SH-SY5Y (cell line): ENCODE results near the gene RBM39.

Experiments used
- GATA2 ChIP-seq: IDR thresholded peaks from 2 replicates; pipeline ENCODE4 v1.6.1; 2011; ENCODE audit warnings: mild to moderate bottlenecking, low read depth, low read length
- GATA3 ChIP-seq: IDR thresholded peaks from 2 replicates; pipeline ENCODE4 v1.6.1; 2011; ENCODE audit warnings: low read depth, mild to moderate bottlenecking, low read length, moderate library complexity

Gene RBM39

DNA sequence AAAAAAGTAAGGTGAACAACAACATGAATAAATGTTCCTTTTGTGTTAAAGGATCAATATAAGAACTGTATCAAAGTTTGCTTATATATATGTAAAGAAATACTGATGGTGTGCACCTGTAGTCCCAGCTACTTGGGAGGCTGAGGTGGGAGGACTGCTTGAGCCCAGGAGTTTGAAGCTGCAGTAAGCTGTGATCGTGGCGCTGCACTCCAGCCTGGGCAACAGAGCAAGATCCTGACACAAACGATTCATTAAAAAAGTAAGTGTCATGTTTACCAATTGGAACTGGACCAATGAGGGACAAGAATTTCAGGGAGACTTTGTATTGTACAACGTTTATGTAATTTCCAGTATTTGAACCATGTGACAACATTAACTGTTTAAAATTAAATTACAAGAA is 24.8 kb upstream of the RBM39 start:
- no peak for TF ChIP-seq GATA2
- no peak for TF ChIP-seq GATA3

DNA sequence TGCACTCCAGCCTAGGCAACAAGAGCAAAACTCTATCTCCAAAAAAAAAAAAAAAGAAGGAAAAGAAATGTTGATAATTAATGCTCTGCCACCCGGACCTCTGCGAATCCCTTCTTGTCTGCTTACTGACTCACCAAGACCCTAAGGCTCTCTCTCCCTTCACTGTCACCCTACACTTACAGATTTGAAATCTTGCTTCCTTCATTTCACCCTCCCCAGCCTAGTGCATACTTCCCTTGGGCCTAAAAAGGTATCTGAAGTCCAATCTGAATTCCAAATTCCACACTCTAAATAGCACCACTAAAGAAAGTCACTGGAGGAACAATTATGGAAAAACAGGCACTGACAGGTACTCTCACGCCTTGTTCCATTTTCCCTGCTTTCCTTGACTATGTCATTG is 20.4 kb upstream of the RBM39 start:
- TF ChIP-seq GATA2 = no peak
- no peak for TF ChIP-seq GATA3

DNA sequence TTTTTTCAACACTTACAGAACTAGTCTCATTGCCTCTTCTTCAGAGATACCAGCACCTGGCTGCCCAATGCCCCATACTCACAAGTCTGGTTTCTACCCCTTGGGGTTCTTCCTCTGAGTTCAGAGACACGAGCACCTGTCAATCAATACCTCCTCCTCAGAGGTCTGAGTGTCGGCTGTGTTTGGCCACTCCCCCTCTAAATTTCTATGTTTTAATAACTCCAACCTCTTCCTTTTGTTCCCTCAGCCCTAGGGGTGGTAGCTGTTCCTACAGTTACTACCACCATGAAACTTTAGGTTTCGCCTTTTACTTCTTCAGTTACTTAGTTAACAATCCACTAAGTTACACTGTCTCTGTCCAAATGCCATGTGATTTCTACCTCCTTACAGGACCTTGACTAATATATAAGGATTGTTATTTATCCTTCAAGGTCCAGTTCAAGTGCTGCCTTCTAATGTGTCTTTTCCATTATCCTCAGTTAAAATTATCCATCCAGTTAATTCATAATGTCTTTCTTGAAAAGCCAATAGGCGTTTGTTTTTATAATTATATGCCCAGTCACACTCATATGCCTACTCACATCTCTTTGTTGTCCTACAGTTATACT is 15.1 kb upstream of the RBM39 start:
- TF ChIP-seq GATA2 = no peak

DNA sequence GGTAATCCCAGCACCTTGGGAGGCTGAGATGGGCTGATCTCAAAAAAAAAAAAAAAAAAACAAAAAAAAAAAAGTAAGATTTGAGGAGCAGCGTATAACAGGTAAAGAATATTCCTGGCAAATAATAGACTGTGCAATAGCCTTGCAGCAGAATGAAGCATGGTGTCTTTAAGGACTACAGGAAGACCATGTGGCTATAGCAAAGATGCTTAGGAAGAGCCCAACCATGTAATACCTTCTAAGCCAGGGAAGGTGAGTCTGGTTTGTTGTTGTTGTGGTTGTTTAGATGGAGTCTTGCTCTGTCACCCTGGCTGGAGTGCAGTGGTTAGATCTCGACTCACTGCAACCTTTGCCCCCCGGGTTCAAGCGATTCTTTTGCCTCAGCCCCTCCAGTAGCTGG is 14.3 kb upstream of the RBM39 start:
- TF ChIP-seq GATA3 = no peak
- no peak for TF ChIP-seq GATA2

DNA sequence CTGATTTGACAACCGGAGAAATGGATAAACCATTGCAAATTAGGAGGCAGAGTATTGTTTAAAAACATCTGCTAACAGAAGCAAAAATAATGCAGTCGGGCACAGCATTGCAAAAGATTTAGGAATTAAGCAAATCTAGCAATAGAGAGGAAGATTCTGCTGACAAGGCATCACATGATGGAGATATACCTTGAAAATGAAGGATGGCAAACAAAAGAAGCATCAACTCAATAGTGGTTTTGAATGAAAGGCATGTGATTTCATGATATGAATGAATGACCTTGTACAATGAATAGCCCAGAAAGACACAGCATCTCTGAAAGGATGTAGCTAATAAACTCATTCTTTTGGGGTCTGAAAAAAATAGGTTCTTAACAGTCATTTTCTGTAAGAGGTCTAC is 8.6 kb upstream of the RBM39 start:
- TF ChIP-seq GATA2 (no peak), GATA3 (no peak)

DNA sequence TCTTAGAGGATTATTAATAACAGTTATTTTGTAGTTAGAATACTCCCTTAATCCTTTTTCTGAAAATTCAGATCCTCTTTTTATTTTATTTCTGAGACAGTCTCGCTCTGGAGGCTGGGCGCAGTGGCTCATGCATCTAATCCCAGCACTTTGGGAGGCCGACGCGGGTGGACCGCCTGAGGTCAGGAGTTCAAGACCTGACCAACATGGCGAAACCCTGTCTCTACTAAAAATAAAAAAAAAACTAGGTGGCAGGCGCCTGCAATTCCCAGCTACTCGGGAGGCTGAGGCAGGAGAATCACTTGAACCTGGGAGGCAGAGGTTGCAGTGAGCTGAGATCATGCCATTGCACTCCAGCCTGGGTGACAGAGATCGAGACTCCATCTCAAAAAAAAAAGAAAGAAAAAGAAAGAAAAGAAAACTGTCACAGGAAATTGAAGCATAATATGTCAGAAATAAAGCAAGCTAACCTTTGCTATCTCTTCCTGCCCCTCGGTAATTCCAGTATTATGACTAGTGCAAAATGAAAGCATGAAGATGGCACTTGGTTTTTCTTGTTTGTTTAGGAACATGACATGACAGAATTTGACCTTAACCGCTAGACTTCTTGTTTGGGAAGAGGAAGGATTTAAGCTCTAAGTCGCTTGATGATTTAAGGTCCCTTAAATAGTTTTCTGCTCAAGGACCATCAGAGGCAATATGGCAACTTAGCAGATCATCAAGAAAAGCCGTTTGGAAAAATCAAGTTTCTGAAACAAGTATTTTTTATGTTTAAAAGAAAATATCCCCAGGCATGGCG is 1.8 kb upstream of the RBM39 start:
- TF ChIP-seq GATA3 = no peak
- TF ChIP-seq GATA2 = no peak

DNA sequence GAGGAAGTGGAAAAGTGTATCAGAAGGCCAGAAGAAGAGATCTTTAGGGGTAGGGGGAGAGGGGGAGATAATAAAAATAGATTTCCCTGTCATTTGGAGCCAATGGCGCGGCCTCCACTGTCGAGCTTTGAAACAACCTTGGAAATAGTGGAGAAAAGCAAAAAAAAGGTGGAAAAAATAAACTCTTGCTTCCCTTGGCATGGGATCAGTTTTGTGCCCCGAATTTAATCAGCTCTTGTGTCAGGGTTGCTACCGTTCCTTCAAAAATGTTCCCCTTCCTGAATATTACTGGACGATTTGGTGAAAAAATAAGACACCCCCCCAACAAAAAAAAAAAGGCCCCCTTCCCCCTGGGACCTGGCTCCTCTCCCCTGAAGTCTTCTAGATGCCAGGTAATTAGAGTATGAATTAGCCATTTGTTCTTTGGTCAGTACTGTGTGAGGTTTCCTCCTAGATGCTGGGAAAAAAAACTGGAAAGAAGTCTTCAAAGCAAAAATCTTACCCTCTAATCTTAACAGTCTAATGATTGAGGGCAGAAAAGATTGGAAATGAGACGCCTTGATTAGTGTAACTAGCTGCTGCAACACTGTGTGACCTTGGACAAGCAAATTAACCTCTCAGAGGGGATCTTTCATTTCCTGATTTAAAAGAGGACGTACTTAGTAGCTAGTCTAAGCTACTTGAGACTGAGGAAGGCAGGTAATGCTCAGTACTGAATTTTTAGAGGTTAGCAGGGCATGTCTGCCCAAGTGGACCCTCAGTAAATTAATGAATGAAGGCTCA is 872 bp upstream of the RBM39 start:
- no peak for TF ChIP-seq GATA3
- TF ChIP-seq GATA2 = no peak

DNA sequence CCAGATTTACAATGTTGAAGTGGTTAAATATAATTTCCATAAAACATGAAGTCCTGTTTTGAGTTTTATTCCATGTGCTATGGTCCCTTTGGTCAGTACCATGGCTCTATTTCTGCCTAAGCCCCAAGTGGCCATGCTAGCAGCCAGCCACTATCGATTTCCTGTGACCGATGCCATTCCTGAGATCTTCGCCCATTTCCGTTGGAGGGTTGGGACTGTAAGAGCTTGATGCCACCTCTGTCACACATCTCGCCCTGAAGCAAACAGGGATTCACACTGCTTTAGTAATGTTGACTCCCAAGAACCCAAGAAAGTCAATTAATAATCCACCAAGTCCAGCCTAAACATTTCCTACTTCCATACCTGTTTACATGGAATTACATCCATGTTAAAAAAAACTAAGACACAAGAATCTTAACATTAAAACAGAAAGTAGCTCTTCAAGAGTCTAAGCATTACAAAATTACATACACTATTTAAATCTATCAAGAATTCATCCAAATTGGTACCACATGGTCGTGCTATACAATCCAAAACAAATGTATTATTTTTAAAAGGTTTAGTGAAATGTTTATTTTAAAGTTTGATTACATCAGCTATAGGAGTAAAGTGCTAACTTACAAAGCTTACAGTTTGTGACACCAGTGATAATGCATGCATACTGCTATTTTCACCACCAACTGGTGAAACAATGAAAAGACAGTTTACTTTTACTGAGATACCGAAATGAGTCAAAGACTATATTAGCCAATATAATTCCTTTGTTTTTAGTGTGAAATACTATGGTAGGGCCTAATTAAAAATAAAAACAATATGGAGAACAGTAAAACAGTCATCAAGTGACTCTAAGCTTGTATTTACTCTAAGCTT is 2.5 kb downstream of the RBM39 start:
- TF ChIP-seq GATA2 = no peak
- no peak for TF ChIP-seq GATA3

DNA sequence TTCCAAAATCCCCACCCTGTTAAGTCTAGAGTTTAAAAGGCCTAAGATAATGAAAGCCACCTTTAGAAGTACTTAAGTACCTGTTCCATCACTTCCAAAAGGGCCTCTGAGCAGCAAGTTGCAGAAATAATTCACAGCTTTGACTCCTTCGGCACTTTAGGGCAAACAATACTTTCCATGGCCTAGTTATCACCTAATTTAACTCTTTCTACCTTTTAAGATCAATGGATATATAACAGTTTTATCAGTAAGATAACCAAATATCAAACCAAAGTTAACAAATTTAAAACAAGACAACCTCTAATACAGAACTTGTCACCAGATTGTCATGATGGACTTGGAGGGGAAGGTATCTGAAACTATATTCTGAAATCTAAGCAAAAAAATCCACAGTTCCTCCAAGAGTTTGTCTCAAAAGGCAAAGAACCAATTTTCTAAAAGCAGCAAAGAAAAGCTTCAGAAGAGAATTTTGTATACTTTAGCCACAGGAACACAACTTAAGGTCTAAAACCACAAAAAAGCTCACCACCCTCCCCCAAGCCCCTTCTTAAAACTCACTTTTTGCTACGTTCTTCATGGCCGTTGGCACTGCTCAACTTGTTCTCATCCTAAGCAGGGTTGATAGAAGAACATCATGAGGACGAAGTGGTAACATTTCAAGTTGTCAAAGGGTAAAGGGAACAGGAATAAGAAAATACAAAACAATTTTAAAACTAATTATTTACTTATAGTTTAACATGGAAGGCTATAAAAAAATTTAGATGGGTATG is 3.5 kb downstream of the RBM39 start:
- TF ChIP-seq GATA2 = no peak
- TF ChIP-seq GATA3 = no peak

DNA sequence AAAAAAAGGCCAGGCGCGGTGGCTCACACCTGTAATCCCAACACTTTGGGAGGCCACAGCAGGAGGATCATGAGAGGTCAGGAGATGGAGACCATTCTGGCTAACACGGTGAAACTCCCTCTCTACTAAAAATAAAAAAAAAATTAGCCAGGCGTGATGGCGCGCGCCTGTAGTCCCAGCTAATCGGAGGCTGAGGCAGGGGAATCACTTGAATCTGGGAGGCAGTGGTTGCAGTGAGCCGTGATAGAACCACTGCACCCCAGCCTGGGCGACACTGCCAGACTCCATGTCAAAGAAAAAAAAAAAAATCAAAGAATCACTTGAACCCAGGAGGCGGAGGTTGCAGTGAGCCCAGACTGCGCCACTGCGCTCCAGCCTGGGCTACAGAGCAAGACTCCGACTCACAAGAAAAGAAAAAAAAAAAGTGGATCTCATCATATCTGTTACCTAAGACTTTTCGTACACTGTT is 4.2 kb downstream of the RBM39 start:
- TF ChIP-seq GATA2 (no peak), GATA3 (no peak)

DNA sequence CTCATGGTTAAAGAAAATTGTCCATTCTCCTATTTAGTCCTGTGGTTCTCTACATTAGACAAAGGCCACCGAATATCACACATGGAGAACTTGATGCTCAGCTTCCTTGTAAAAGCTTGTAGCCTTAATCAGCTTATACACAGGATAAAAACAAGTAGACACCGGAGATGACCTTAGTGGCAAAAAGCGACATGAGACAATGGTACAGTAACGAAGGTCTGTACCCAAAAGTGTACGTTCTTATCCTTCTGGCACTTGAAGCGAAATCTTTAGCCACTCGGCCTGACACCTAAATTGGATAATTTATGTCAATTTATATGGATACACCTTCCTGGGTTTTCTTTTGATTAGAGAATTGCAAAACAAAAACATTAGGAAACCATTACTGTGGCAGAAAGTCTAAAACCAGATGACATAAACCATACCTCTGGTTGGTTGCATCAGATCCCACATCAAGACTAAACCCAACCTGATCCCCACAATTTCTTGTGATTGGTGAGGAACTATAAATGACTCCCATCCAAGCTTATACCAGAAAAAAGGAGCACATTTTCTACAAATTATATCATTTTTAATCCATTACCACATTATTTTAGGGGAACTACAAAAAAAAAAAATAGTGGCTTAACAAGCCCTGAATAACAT is 6.1 kb downstream of the RBM39 start:
- no peak for TF ChIP-seq GATA2
- no peak for TF ChIP-seq GATA3

DNA sequence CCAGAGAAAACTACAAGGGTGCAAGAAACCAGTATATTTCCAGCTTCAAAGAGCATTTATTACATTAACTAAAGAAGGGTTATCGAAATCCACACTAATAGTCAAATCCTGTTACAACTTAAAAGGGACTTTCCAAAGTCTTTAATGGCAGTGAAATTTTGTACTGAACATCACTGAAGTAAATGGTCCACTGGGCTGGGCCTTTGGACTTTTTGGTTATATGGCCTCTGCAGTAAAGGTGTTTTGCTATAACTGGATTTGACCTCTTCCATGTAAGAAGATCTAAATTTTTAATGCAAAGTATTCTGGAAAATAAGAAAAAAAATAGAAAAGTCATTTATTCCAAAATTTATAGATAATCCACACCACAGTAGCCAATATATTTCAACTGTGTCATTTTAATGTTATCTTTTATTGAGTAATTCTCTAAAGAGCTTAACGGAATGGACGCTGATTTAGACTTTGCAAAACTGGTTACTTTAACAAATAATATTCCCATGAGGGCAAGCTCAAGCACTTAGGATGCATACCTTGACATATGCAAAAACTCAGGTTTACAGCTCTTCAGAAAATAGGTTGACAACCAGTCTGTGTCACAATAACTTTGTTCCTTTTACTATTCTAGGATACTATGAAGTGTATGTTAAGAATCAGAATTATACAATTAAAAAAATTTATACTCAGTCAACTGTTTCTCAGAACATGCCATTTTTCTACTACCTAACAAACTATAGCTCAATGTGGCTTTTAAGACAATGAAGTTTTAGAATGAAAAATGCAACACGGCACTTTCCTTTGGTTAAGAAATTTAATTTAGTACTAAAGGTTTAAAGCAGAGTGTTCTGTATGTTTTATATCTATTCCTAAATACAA is 7.0 kb downstream of the RBM39 start:
- no peak for TF ChIP-seq GATA2
- TF ChIP-seq GATA3 = no peak

DNA sequence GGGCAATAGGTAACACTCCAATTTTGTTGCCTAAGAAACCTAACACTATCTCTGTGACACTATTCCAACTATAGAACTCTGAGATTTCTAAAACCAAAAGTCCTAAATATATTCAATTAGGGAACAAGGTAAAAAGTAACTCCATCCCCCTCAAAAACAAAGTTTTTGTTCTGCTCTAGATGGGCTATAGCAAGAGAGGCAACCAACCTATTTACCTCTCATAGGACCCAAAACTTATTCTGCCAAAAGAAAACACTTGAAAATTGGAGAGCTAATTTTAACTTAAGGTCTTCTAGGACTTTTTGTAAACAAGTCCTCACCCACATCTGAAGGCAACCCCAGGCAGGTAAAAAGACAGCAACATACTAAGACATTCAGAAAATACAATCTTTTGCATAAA is 7.7 kb downstream of the RBM39 start:
- no peak for TF ChIP-seq GATA3
- no peak for TF ChIP-seq GATA2
